ENCODE results near the gene TMEM129. TPM values are rescaled to one million over a fixed set of nuclear protein-coding genes. Genes with fewer than 3 reads are reported as not detected.

Gene TMEM129
- total and polyA plus RNA-seq, 5 experiments from 2014 or later: 26.9 to 41.7 (median 34.0) TPM

- Mint-ChIP-seq H3K4me1 (peaks cover 0 to 4% (median under 1%) of the 10 kb centered on the region in 4 donors), H3K27ac (no peak overlapping the region), H3K36me3 (peaks cover 0 to 33% (median 3%) of the 10 kb centered on the region in 3 donors), H3K4me3 (no peak overlapping the region), H3K27me3 (no peaks in the 10 kb centered on the region), H3K9me3 (no peaks in the 10 kb centered on the region)
- no peak for ATAC-seq
- no peak for DNase-seq
- POLR2A ChIA-PET: interaction anchor here (0.6 to 1.2 kb wide), 2 partner anchors 62 to 417 kb away, joined by 3 read pairs; no protein-coding TSS in a partner anchor
These were observed 25.9 kb upstream of the TMEM129 start for GRCh38 chr4:1746919-1747602.

DNA sequence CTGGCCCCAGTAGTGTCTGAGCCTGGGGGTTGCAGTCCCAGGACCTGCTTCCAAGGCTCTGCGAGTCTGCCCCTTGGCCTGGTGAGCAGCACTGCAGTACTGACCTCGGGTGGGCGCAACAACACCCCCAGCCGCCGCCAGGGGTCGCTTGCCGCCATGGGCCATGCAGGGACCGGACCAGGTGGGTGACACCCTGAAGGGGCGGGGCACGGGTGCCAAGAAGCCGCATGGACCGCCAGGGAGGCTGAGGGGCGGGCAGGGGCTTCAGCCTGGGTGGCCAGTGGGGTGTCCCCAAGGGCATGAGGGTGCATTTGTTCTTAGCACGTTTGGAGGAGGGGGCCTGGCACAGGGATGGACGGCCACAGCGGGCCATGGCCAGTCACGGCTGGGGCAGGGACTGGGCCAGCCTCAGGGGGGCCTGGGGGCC is 25.2 kb upstream of the TMEM129 start:
- H3K27ac Mint-ChIP-seq: no peak overlapping the region
- DNase-seq: peak; percentile 61 to 86 (median 74)
- peaks cover 0 to 41% (median 3%) of the 10 kb centered on the region in 3 donors for H3K36me3 Mint-ChIP-seq
- H3K4me3 Mint-ChIP-seq: no peak overlapping the region
- H3K9me3 Mint-ChIP-seq: no peaks in the 10 kb centered on the region
- H3K4me1 Mint-ChIP-seq: peaks cover 0 to 4% (median under 1%) of the 10 kb centered on the region in 4 donors
- POLR2A ChIA-PET: interaction anchor here (0.6 to 1.2 kb wide), 3 partner anchors 63 to 152 kb away, joined by 3 read pairs; no protein-coding TSS in a partner anchor
- no peaks in the 10 kb centered on the region for H3K27me3 Mint-ChIP-seq
- peak; percentile 75 to 87 for ATAC-seq

GRCh38 chr4:1745697-1746096 is 24.6 kb upstream of the TMEM129 start:
- no peaks in the 10 kb centered on the region for H3K9me3 Mint-ChIP-seq
- no peak for ATAC-seq
- no peak overlapping the region for H3K4me3 Mint-ChIP-seq
- POLR2A ChIA-PET: interaction anchor here (0.6 to 1.2 kb wide), 5 partner anchors 13 to 154 kb away, joined by 3 read pairs; no protein-coding TSS in a partner anchor
- no peak for DNase-seq
- H3K36me3 Mint-ChIP-seq: peaks cover 0 to 46% (median 3%) of the 10 kb centered on the region in 3 donors
- H3K4me1 Mint-ChIP-seq: peaks cover 0 to 4% (median under 1%) of the 10 kb centered on the region in 4 donors
- H3K27me3 Mint-ChIP-seq: no peaks in the 10 kb centered on the region
- H3K27ac Mint-ChIP-seq: no peak overlapping the region

DNA sequence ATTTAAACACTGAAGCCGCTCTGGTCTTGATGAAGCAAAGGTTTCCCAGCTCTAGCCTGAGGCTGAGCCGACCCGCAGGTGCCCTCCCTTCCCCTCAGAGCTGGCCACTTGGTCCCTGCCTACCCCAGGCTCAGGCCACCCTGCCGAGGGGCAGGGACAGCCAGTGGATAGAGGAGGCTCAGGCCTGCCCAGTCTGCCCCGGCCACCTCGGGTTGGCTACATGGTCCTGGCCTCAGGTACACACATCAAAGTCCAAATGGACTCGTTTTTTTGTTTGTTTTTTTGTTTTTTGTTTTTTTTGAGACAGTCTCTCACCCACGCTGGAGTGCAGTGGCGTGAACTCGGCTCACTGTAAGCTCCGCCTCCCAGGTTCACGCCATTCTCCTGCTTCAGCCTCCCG is 24.0 kb upstream of the TMEM129 start:
- Mint-ChIP-seq H3K27me3 (no peaks in the 10 kb centered on the region), H3K9me3 (no peaks in the 10 kb centered on the region), H3K4me1 (peaks cover 0 to 4% (median under 1%) of the 10 kb centered on the region in 4 donors), H3K36me3 (peaks cover 0 to 49% (median 4%) of the 10 kb centered on the region in 3 donors), H3K4me3 (no peak overlapping the region), H3K27ac (peak overlapping the region in 2 of 10 donors; percentile 32 to 83)
- no peak for DNase-seq
- no peak for ATAC-seq
- POLR2A ChIA-PET: interaction anchor here (0.6 to 1.2 kb wide), 3 partner anchors 11 to 155 kb away, joined by 3 read pairs; no protein-coding TSS in a partner anchor

GRCh38 chr4:1744552-1744951 is 23.4 kb upstream of the TMEM129 start:
- DNase-seq (no peak), ATAC-seq (no peak)
- Mint-ChIP-seq H3K27me3 (no peaks in the 10 kb centered on the region), H3K9me3 (no peaks in the 10 kb centered on the region), H3K36me3 (peaks cover 0 to 49% (median 4%) of the 10 kb centered on the region in 3 donors), H3K4me1 (peaks cover 0 to 2% (median 0%) of the 10 kb centered on the region in 4 donors), H3K27ac (peak overlapping the region in 2 of 10 donors; percentile 83 to 93), H3K4me3 (no peak overlapping the region)
- POLR2A ChIA-PET: interaction anchor here (0.6 to 1.2 kb wide), 3 partner anchors 52 to 155 kb away, joined by 3 read pairs; no protein-coding TSS in a partner anchor

- no peak for DNase-seq
- H3K4me3 Mint-ChIP-seq: no peak overlapping the region
- ATAC-seq: no peak
- H3K4me1 Mint-ChIP-seq: peaks cover 0 to 2% (median 0%) of the 10 kb centered on the region in 4 donors
- peaks cover 0 to 3% (median 0%) of the 10 kb centered on the region in 9 donors for H3K9me3 Mint-ChIP-seq
- H3K36me3 Mint-ChIP-seq: peaks cover under 1 to 52% (median 7%) of the 10 kb centered on the region in 3 donors
- H3K27me3 Mint-ChIP-seq: no peaks in the 10 kb centered on the region
- POLR2A ChIA-PET: interaction anchor here (0.6 to 1.2 kb wide), 2 partner anchors 51 to 80 kb away, joined by 3 read pairs; no protein-coding TSS in a partner anchor
- H3K27ac Mint-ChIP-seq: peak overlapping the region in 1 of 10 donors; percentile 83
These were observed 22.9 kb upstream of the TMEM129 start for GRCh38 chr4:1743975-1744374.

GRCh38 chr4:1743551-1743950 is 22.4 kb upstream of the TMEM129 start:
- peaks cover 5 to 56% (median 12%) of the 10 kb centered on the region in 3 donors for H3K36me3 Mint-ChIP-seq
- DNase-seq (no peak), ATAC-seq (no peak)
- H3K4me3 Mint-ChIP-seq: no peak overlapping the region
- POLR2A ChIA-PET: interaction anchor here (1.2 kb wide), 1 partner anchor 51 kb away, joined by 3 read pairs; no protein-coding TSS in a partner anchor
- no peaks in the 10 kb centered on the region for H3K27me3 Mint-ChIP-seq
- H3K27ac Mint-ChIP-seq: peak overlapping the region in 2 of 10 donors; percentile 48 to 83
- peaks cover 0 to 2% (median 0%) of the 10 kb centered on the region in 4 donors for H3K4me1 Mint-ChIP-seq
- H3K9me3 Mint-ChIP-seq: peaks cover 0 to 6% (median 4%) of the 10 kb centered on the region in 9 donors

DNA sequence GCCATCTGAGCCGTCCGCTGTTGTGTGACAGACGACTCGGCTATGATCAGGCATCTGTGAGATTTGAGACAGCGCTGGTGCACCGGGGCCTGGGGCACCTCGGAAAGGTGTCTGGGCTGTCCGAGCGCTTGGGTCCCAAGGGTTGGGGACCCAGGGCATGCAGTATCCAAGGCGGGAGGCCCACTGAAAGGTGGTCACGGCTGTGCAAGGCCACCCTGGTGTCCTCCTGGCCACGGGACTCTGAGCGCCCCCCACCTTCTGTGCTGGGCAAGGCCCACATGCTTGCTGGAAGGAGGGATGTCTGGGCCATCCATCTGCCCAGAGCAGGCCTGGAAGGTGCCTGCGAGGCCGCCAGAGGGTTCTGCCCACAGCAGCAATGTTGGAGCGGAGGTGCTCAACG is 20.1 kb upstream of the TMEM129 start:
- H3K36me3 Mint-ChIP-seq: peaks cover 7 to 79% (median 33%) of the 10 kb centered on the region in 3 donors

GRCh38 chr4:1740021-1740545 is 19.0 kb upstream of the TMEM129 start:
- Mint-ChIP-seq H3K4me1 (no peaks in the 10 kb centered on the region), H3K27me3 (no peaks in the 10 kb centered on the region), H3K9me3 (peaks cover 0 to 23% (median 8%) of the 10 kb centered on the region in 9 donors), H3K36me3 (peaks cover 7 to 80% (median 34%) of the 10 kb centered on the region in 3 donors), H3K4me3 (no peak overlapping the region), H3K27ac (no peak overlapping the region)
- ATAC-seq (no peak), DNase-seq (no peak)
- POLR2A ChIA-PET: no interaction called here

More for the DNA sequence above, 20.1 kb upstream of the TMEM129 start:
- H3K27me3 Mint-ChIP-seq: no peaks in the 10 kb centered on the region
- no peak for DNase-seq
- POLR2A ChIA-PET: no interaction called here
- H3K9me3 Mint-ChIP-seq: peaks cover 0 to 23% (median 8%) of the 10 kb centered on the region in 9 donors
- H3K4me1 Mint-ChIP-seq: peaks cover 0 to under 1% (median 0%) of the 10 kb centered on the region in 4 donors
- no peak overlapping the region for H3K4me3 Mint-ChIP-seq
- H3K27ac Mint-ChIP-seq: peak overlapping the region in 2 of 10 donors; percentile 29 to 78
- ATAC-seq: no peak

DNA sequence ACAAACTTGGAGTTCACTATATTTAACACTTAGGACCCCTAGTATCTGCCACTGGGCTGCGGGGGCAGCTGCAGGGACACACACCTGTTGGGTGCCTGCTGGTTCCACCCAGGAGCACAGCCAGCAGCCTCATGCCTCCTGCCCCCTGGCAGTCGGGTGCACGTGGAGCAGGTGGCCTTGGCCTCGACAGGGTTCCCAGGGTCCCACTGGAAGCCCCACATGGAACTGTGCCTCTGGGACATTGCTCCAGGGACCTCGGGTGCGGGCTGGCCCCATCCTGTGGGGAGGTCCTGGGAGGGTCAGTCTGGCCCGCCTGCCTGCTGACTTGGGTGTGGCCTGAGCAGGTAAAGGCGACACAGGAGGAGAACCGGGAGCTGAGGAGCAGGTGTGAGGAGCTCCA is 18.2 kb upstream of the TMEM129 start:
- H3K4me3 Mint-ChIP-seq: no peak overlapping the region
- H3K27ac Mint-ChIP-seq: no peak overlapping the region
- no peaks in the 10 kb centered on the region for H3K4me1 Mint-ChIP-seq
- H3K36me3 Mint-ChIP-seq: peaks cover 7 to 80% (median 34%) of the 10 kb centered on the region in 3 donors
- DNase-seq (no peak), ATAC-seq (no peak)
- POLR2A ChIA-PET: interaction anchor here (0.7 kb wide), 1 partner anchor 14 kb away, joined by 3 read pairs; no protein-coding TSS in a partner anchor
- peaks cover 0 to 23% (median 8%) of the 10 kb centered on the region in 9 donors for H3K9me3 Mint-ChIP-seq
- H3K27me3 Mint-ChIP-seq: no peaks in the 10 kb centered on the region

- no peaks in the 10 kb centered on the region for H3K27me3 Mint-ChIP-seq
- no peak for ATAC-seq
- peaks cover 0 to 23% (median 8%) of the 10 kb centered on the region in 9 donors for H3K9me3 Mint-ChIP-seq
- POLR2A ChIA-PET: no interaction called here
- H3K27ac Mint-ChIP-seq: peak overlapping the region in 1 of 10 donors; percentile 32
- H3K4me1 Mint-ChIP-seq: no peaks in the 10 kb centered on the region
- H3K4me3 Mint-ChIP-seq: no peak overlapping the region
- DNase-seq: no peak
- H3K36me3 Mint-ChIP-seq: peaks cover 7 to 80% (median 32%) of the 10 kb centered on the region in 3 donors
These were observed 17.3 kb upstream of the TMEM129 start for GRCh38 chr4:1738410-1738809.

- POLR2A ChIA-PET: interaction anchor here (0.6 kb wide), 1 partner anchor 796 kb away, joined by 3 read pairs; no protein-coding TSS in a partner anchor
- no peak overlapping the region for H3K4me3 Mint-ChIP-seq
These were observed 16.5 kb upstream of the TMEM129 start for GRCh38 chr4:1737666-1738065.

More at GRCh38 chr4:1737666-1738065, 16.5 kb upstream of the TMEM129 start:
- no peak for DNase-seq
- Mint-ChIP-seq H3K4me1 (no peaks in the 10 kb centered on the region), H3K27ac (no peak overlapping the region), H3K36me3 (peaks cover 7 to 80% (median 39%) of the 10 kb centered on the region in 3 donors), H3K9me3 (peaks cover 0 to 23% (median 8%) of the 10 kb centered on the region in 9 donors), H3K27me3 (no peaks in the 10 kb centered on the region)
- ATAC-seq: no peak

Measured in naive thymus-derived CD8-positive, alpha-beta T cell (primary cell).